MM.1S (cell line): ENCODE measurements around the gene AUH.

Experiments used
- DNase-seq: peaks from one replicate; pipeline ENCODE4 v3.0.0-alpha.2; 2015
- H2AFZ ChIP-seq: fragments of 300-600 bp; sonication (generic); 2 replicates; pipeline ENCODE4 v1.6.0; 2016; ENCODE audit warnings: antibody characterized with exemption, low read length
- H3F3A ChIP-seq: fragments of 300-600 bp; sonication (generic); 2 replicates; pipeline ENCODE4 v1.6.1; 2016; ENCODE audit warnings: mild to moderate bottlenecking, antibody characterized with exemption, low read length, moderate library complexity, mixed read lengths; ENCODE audit not compliant: insufficient read depth
- H3K27ac ChIP-seq: fragments of 300-600 bp; sonication (generic); 2 replicates; pipeline ENCODE4 v1.5.1; 2016; ENCODE audit warnings: mild to moderate bottlenecking, low read length
- H3K27me3 ChIP-seq: fragments of 300-600 bp; sonication (generic); replicated peaks from 2 replicates; pipeline ENCODE4 v1.6.0; 2016; ENCODE audit warnings: low read length; ENCODE audit not compliant: insufficient read depth
- H3K36me3 ChIP-seq: fragments of 300-600 bp; sonication (generic); replicated peaks from 2 replicates; pipeline ENCODE4 v1.6.1; 2016; ENCODE audit warnings: mild to moderate bottlenecking, low read length, mixed read lengths; ENCODE audit not compliant: insufficient read depth
- H3K4me1 ChIP-seq: fragments of 300-600 bp; sonication (generic); 2 replicates; pipeline ENCODE4 v1.6.1; 2016; ENCODE audit warnings: low read length, mixed read lengths
- H3K4me2 ChIP-seq: fragments of 300-600 bp; sonication (generic); 2 replicates; pipeline ENCODE4 v1.6.0; 2016; ENCODE audit warnings: low read depth, low read length
- H3K4me3 ChIP-seq: fragments of 300-600 bp; sonication (generic); 2 replicates; pipeline ENCODE4 v1.5.1; 2016; ENCODE audit warnings: low read length, mixed read lengths
- H3K79me2 ChIP-seq: fragments of 300-600 bp; sonication (generic); 2 replicates; pipeline ENCODE4 v1.6.1; 2016; ENCODE audit warnings: mixed run types, low read length, mixed read lengths
- H3K9ac ChIP-seq: fragments of 300-600 bp; sonication (generic); 2 replicates; pipeline ENCODE4 v1.6.1; 2016; ENCODE audit warnings: low read length, mixed read lengths
- H3K9me2 ChIP-seq: fragments of 300-600 bp; sonication (generic); replicated peaks from 2 replicates; pipeline ENCODE4 v1.6.1; 2016; ENCODE audit warnings: mild to moderate bottlenecking, low read length, mixed read lengths; ENCODE audit not compliant: insufficient read depth
- H3K9me3 ChIP-seq: fragments of 300-600 bp; sonication (generic); replicated peaks from 2 replicates; pipeline ENCODE4 v1.6.1; 2016; ENCODE audit warnings: mild to moderate bottlenecking, low read length, mixed read lengths; ENCODE audit not compliant: insufficient read depth
- H4K20me1 ChIP-seq: fragments of 300-600 bp; sonication (generic); 2 replicates; pipeline ENCODE4 v1.6.1; 2016; ENCODE audit warnings: mild to moderate bottlenecking, low read length, moderate library complexity, mixed read lengths; ENCODE audit not compliant: insufficient read depth
- CTCF ChIP-seq: fragments of 300-600 bp; sonication (generic); IDR thresholded peaks from 2 replicates; pipeline ENCODE4 v1.5.1; 2016; ENCODE audit warnings: antibody characterized with exemption, low read length, mixed read lengths
- EZH2 ChIP-seq: fragments of 300-600 bp; sonication (generic); optimal IDR thresholded peaks from 2 replicates; pipeline ENCODE3; 2017; ENCODE audit warnings: low read depth, mild to moderate bottlenecking, antibody characterized with exemption, low read length, mixed read lengths
- EZH2phosphoT487 ChIP-seq: fragments of 300-600 bp; sonication (generic); IDR thresholded peaks from 2 replicates; pipeline ENCODE4 v1.6.1; 2018; ENCODE audit warnings: antibody characterized with exemption, low read length

Gene AUH

GRCh38 chr9:91360551-91361290, 997 bp downstream of the AUH start:
- Histone ChIP-seq H3F3A (no peaks in the 10 kb centered on the region), H3K27me3 (no peaks in the 10 kb centered on the region), H2AFZ (peak overlapping the region; percentile 93), H4K20me1 (no peaks in the 10 kb centered on the region), H3K4me3 (peak overlapping the region; percentile 84), H3K9me3 (no peaks in the 10 kb centered on the region), H3K9ac (peak overlapping the region; percentile 87), H3K27ac (peak overlapping the region; percentile 62; the same call in 1 of the 2 replicates), H3K79me2 (peaks cover 59% of the 10 kb centered on the region), H3K4me2 (peak overlapping the region; percentile 97), H3K9me2 (no peaks in the 10 kb centered on the region), H3K36me3 (no peaks in the 10 kb centered on the region), H3K4me1 (0 out of 2 replicates have a peak, but pooled peaks cover 16% of the 10 kb centered on the region)
- no peak for TF ChIP-seq EZH2phosphoT487
- TF ChIP-seq EZH2 = no peak
- no peak for TF ChIP-seq CTCF
- DNase-seq = no peak

- no peak for DNase-seq
- Histone ChIP-seq H3K36me3 (peaks cover 1% of the 10 kb centered on the region; the same call in 1 of the 2 replicates), H3K4me1 (0 out of 2 replicates have a peak, but pooled peaks cover 16% of the 10 kb centered on the region), H4K20me1 (no peaks in the 10 kb centered on the region), H3F3A (no peaks in the 10 kb centered on the region), H2AFZ (no peak overlapping the region), H3K79me2 (peaks cover 67% of the 10 kb centered on the region), H3K27me3 (no peaks in the 10 kb centered on the region), H3K27ac (no peak overlapping the region), H3K9me2 (no peaks in the 10 kb centered on the region), H3K9ac (peak overlapping the region; percentile 87; the same call in 1 of the 2 replicates), H3K9me3 (no peaks in the 10 kb centered on the region), H3K4me3 (peak overlapping the region; percentile 84), H3K4me2 (peak overlapping the region; percentile 97)
- no peak for TF ChIP-seq EZH2phosphoT487
- no peak for TF ChIP-seq CTCF
- no peak for TF ChIP-seq EZH2
Measured at GRCh38 chr9:91359734-91360470, 1.8 kb downstream of the AUH start.

GRCh38 chr9:91359083-91359482, 2.6 kb downstream of the AUH start:
- Histone ChIP-seq H3F3A (no peaks in the 10 kb centered on the region), H3K9me2 (no peaks in the 10 kb centered on the region), H3K4me3 (no peak overlapping the region), H3K9me3 (no peaks in the 10 kb centered on the region), H3K79me2 (peaks cover 72% of the 10 kb centered on the region), H3K9ac (no peak overlapping the region), H4K20me1 (no peaks in the 10 kb centered on the region), H3K27ac (no peak overlapping the region), H3K4me1 (0 out of 2 replicates have a peak, but pooled peaks cover 16% of the 10 kb centered on the region), H3K4me2 (no peak overlapping the region), H3K27me3 (no peaks in the 10 kb centered on the region), H3K36me3 (peaks cover 5% of the 10 kb centered on the region; the same call in 1 of the 2 replicates), H2AFZ (no peak overlapping the region)
- TF ChIP-seq EZH2 (no peak), CTCF (no peak), EZH2phosphoT487 (no peak)
- DNase-seq = no peak
